B cell (primary cell): ENCODE measurements around the gene PRKCH.

Experiments
- EZH2 ChIP-seq: IDR thresholded peaks from 2 replicates; pipeline ENCODE4 v1.6.1; 2012; ENCODE audit warnings: borderline replicate concordance, low read depth, mild to moderate bottlenecking, moderate library complexity, low read length; ENCODE audit not compliant: insufficient read depth, poor library complexity, severe bottlenecking
- TF ChIP-seq, protein P1 (sequence below): fragments of 200-600 bp; IDR thresholded peaks from one replicate; pipeline ENCODE4 v1.8.0; 2022; ENCODE audit warnings: antibody characterized with exemption, mild to moderate bottlenecking

- TF ChIP-seq, protein P1, sequence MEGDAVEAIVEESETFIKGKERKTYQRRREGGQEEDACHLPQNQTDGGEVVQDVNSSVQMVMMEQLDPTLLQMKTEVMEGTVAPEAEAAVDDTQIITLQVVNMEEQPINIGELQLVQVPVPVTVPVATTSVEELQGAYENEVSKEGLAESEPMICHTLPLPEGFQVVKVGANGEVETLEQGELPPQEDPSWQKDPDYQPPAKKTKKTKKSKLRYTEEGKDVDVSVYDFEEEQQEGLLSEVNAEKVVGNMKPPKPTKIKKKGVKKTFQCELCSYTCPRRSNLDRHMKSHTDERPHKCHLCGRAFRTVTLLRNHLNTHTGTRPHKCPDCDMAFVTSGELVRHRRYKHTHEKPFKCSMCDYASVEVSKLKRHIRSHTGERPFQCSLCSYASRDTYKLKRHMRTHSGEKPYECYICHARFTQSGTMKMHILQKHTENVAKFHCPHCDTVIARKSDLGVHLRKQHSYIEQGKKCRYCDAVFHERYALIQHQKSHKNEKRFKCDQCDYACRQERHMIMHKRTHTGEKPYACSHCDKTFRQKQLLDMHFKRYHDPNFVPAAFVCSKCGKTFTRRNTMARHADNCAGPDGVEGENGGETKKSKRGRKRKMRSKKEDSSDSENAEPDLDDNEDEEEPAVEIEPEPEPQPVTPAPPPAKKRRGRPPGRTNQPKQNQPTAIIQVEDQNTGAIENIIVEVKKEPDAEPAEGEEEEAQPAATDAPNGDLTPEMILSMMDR, result no peak
- no peak for TF ChIP-seq EZH2
Observed at GRCh38 chr14:61525293-61526011, 204.1 kb downstream of the PRKCH start.
